HEK293 (cell line): Measurements from ENCODE around the gene PGP.

Experiments used
- HIC1 ChIP-seq: fragments of 450-650 bp; formaldehyde crosslinking; IDR thresholded peaks from 2 replicates; pipeline ENCODE4 v1.5.1; 2016; ENCODE audit warnings: missing biosample characterization, missing genetic modification characterization
- KLF16 ChIP-seq: fragments of 450-650 bp; formaldehyde crosslinking; IDR thresholded peaks from 2 replicates; pipeline ENCODE4 v1.5.1; 2017; ENCODE audit warnings: missing biosample characterization, missing genetic modification characterization
- ZNF140 ChIP-seq: fragments of 450-650 bp; formaldehyde crosslinking; IDR thresholded peaks from 2 replicates; pipeline ENCODE4 v1.5.1; 2016; ENCODE audit warnings: missing biosample characterization, missing genetic modification characterization
- TF ChIP-seq, protein P1 (sequence below): fragments of 450-650 bp; formaldehyde crosslinking; IDR thresholded peaks from 2 replicates; pipeline ENCODE4 v1.5.1; 2016; ENCODE audit warnings: missing biosample characterization, missing genetic modification characterization

DNA sequence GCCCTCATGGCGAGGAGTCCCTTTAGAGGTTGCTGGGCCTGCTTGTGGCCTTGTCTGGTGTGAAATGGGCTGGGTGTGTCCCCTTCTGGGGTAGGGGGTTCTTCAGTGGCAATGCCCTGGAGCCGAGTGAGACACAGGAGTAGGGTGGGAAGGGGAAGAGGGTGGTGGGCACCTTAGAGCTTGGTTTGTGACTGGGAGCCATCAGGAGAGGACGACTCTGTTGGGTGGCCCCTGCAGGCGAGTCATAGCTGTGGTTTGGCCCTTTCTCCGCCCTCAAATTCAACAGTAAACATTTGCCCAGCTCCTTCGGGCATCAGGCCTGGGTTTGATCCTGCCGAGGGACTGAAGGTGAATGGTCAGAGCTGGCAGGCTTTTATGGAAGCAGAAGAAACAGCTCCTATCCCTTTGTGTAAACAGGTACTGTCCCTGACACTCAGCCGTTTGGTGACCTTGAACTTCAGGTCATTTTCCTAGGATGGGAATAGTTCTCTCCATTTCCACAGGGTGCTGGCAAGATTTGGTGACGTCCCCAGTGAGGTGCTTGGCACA lies 11.7 kb upstream of the PGP start:
- TF ChIP-seq HIC1 (tag by site-specific recombination) = peak; percentile 53; the same call in 1 of the 2 replicates
- no peak for TF ChIP-seq KLF16
- TF ChIP-seq, protein P1, sequence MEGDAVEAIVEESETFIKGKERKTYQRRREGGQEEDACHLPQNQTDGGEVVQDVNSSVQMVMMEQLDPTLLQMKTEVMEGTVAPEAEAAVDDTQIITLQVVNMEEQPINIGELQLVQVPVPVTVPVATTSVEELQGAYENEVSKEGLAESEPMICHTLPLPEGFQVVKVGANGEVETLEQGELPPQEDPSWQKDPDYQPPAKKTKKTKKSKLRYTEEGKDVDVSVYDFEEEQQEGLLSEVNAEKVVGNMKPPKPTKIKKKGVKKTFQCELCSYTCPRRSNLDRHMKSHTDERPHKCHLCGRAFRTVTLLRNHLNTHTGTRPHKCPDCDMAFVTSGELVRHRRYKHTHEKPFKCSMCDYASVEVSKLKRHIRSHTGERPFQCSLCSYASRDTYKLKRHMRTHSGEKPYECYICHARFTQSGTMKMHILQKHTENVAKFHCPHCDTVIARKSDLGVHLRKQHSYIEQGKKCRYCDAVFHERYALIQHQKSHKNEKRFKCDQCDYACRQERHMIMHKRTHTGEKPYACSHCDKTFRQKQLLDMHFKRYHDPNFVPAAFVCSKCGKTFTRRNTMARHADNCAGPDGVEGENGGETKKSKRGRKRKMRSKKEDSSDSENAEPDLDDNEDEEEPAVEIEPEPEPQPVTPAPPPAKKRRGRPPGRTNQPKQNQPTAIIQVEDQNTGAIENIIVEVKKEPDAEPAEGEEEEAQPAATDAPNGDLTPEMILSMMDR = no peak
- TF ChIP-seq ZNF140 (tag by site-specific recombination) = no peak
